OCI-LY7 (cell line): ENCODE data around the gene ZFP36.

Source experiments
- CTCF ChIP-seq: fragments of 200-600 bp; sonication (generic); conservative IDR thresholded peaks from 2 replicates; pipeline ENCODE4 v1.5.1; 2014; ENCODE audit warnings: mild to moderate bottlenecking, antibody characterized with exemption, low read length, moderate library complexity, mixed read lengths
- EZH2phosphoT487 ChIP-seq: fragments of 200-600 bp; sonication (generic); IDR thresholded peaks from 2 replicates; pipeline ENCODE4 v1.6.1; 2018; ENCODE audit warnings: low read depth, borderline replicate concordance, mild to moderate bottlenecking, mixed run types, antibody characterized with exemption, low read length, moderate library complexity, mixed read lengths

DNA sequence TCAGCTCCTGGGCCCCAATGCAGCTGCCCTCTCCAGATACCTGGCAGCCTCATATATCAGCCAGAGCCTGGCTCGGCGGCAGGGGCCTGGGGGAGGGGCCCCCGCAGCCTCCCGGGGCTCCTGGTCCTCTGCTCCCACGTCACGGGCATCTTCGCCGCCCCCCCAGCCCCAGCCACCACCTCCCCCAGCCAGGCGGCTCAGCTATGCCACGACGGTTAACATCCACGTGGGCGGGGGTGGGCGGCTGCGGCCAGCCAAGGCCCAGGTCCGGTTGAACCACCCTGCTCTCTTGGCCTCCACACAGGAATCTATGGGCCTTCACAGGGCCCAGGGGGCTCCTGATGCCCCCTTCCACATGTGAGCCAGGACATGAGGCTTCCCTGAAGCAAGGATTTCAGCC is 18.3 kb downstream of the ZFP36 start:
- TF ChIP-seq CTCF (no peak), EZH2phosphoT487 (no peak)
